Activated CD4-positive, alpha-beta T cell treated with anti-CD3 and anti-CD28 coated beads, Interleukin-2, amount 10 ng/mL, durations not matched to agents 24 days and 14 days (primary cell): ENCODE data around the gene PGBD5. TPM values are rescaled to one million over a fixed set of nuclear protein-coding genes. Genes with fewer than 3 reads are reported as not detected.

Experiments used
- DNase-seq: peaks from one replicate; pipeline ENCODE4 v3.0.0; 2022
- H3K27ac Mint-ChIP-seq: one replicate; pipeline ENCODE4 v1.8.0; 2022; ENCODE audit warnings: mild to moderate bottlenecking, mixed read lengths
- H3K27me3 Mint-ChIP-seq: one replicate; pipeline ENCODE4 v1.8.0; 2022; ENCODE audit warnings: mixed read lengths
- H3K36me3 Mint-ChIP-seq: one replicate; pipeline ENCODE4 v1.8.0; 2022; ENCODE audit warnings: low read depth, mild to moderate bottlenecking, mixed read lengths
- H3K4me1 Mint-ChIP-seq: one replicate; pipeline ENCODE4 v1.8.0; 2021; ENCODE audit warnings: mixed read lengths
- H3K4me3 Mint-ChIP-seq: one replicate; pipeline ENCODE4 v1.8.0; 2022; ENCODE audit warnings: mild to moderate bottlenecking, moderate library complexity, mixed read lengths
- H3K9me3 Mint-ChIP-seq: one replicate; pipeline ENCODE4 v1.8.0; 2021; ENCODE audit warnings: mixed read lengths
- intact Hi-C: fragments of 100-400 bp; cut with micrococcal nuclease; formaldehyde crosslinking; loops from one replicate; pipeline ENCODE4 v1.15.1; 2023
- total RNA-seq: library from RNA; stranded (reverse); gene quantifications from 2 replicates; pipeline ENCODE4 v1.2.3, GENCODE V29; 2022

PGBD5 gene
- total RNA-seq, 1 donor from 2014 or later = 0.09 TPM

GRCh38 chr1:230354005-230354404, 72.1 kb downstream of the PGBD5 start:
- intact Hi-C loops = no loop called here
- H3K9me3 Mint-ChIP-seq = no peaks in the 10 kb centered on the region
- H3K27me3 Mint-ChIP-seq = peaks cover 5% of the 10 kb centered on the region
- no peak overlapping the region for H3K4me3 Mint-ChIP-seq
- H3K36me3 Mint-ChIP-seq = no peaks in the 10 kb centered on the region
- no peak for DNase-seq
- no peak overlapping the region for H3K27ac Mint-ChIP-seq
- H3K4me1 Mint-ChIP-seq = no peaks in the 10 kb centered on the region

- H3K27ac Mint-ChIP-seq = no peak overlapping the region
- DNase-seq = no peak
- H3K4me3 Mint-ChIP-seq = no peak overlapping the region
- intact Hi-C loops = no loop called here
- H3K36me3 Mint-ChIP-seq = no peaks in the 10 kb centered on the region
- H3K27me3 Mint-ChIP-seq = peaks cover 5% of the 10 kb centered on the region
- no peaks in the 10 kb centered on the region for H3K4me1 Mint-ChIP-seq
- no peaks in the 10 kb centered on the region for H3K9me3 Mint-ChIP-seq
Measured at GRCh38 chr1:230352537-230352936, 73.6 kb downstream of the PGBD5 start.

GRCh38 chr1:230351983-230352382, 74.1 kb downstream of the PGBD5 start:
- no peaks in the 10 kb centered on the region for H3K9me3 Mint-ChIP-seq
- H3K36me3 Mint-ChIP-seq = no peaks in the 10 kb centered on the region
- peaks cover 5% of the 10 kb centered on the region for H3K27me3 Mint-ChIP-seq
- H3K4me3 Mint-ChIP-seq = no peak overlapping the region
- no peak for DNase-seq
- no peaks in the 10 kb centered on the region for H3K4me1 Mint-ChIP-seq
- no peak overlapping the region for H3K27ac Mint-ChIP-seq
- intact Hi-C loops = no loop called here

- no peaks in the 10 kb centered on the region for H3K9me3 Mint-ChIP-seq
Measured at GRCh38 chr1:230351514-230351913, 74.6 kb downstream of the PGBD5 start.

GRCh38 chr1:230350208-230350921, 75.8 kb downstream of the PGBD5 start:
- no peak overlapping the region for H3K27ac Mint-ChIP-seq
- no peaks in the 10 kb centered on the region for H3K4me1 Mint-ChIP-seq
- no peaks in the 10 kb centered on the region for H3K9me3 Mint-ChIP-seq
- intact Hi-C loops = no loop called here
- no peak for DNase-seq
- H3K4me3 Mint-ChIP-seq = no peak overlapping the region
- peaks cover 5% of the 10 kb centered on the region for H3K27me3 Mint-ChIP-seq
- H3K36me3 Mint-ChIP-seq = no peaks in the 10 kb centered on the region

More at GRCh38 chr1:230351514-230351913, 74.6 kb downstream of the PGBD5 start:
- DNase-seq = no peak
- H3K4me1 Mint-ChIP-seq = no peaks in the 10 kb centered on the region
- H3K27me3 Mint-ChIP-seq = peaks cover 5% of the 10 kb centered on the region
- intact Hi-C loops = no loop called here
- H3K27ac Mint-ChIP-seq = no peak overlapping the region
- H3K36me3 Mint-ChIP-seq = no peaks in the 10 kb centered on the region
- no peak overlapping the region for H3K4me3 Mint-ChIP-seq

GRCh38 chr1:230349020-230349393, 77.1 kb downstream of the PGBD5 start:
- Mint-ChIP-seq H3K27me3 (peaks cover 5% of the 10 kb centered on the region), H3K9me3 (no peaks in the 10 kb centered on the region), H3K4me3 (no peak overlapping the region), H3K36me3 (no peaks in the 10 kb centered on the region), H3K4me1 (no peaks in the 10 kb centered on the region), H3K27ac (no peak overlapping the region)
- no peak for DNase-seq
- intact Hi-C loops = no loop called here

- Mint-ChIP-seq H3K36me3 (no peaks in the 10 kb centered on the region), H3K4me1 (no peaks in the 10 kb centered on the region), H3K27me3 (peaks cover 5% of the 10 kb centered on the region), H3K27ac (no peak overlapping the region), H3K4me3 (no peak overlapping the region), H3K9me3 (no peaks in the 10 kb centered on the region)
- DNase-seq = no peak
- intact Hi-C loops = no loop called here
Measured at GRCh38 chr1:230348386-230349019, 77.6 kb downstream of the PGBD5 start.

GRCh38 chr1:230347896-230348295, 78.2 kb downstream of the PGBD5 start:
- H3K27me3 Mint-ChIP-seq = peaks cover 5% of the 10 kb centered on the region
- DNase-seq = no peak
- intact Hi-C loops = no loop called here
- H3K4me3 Mint-ChIP-seq = no peak overlapping the region
- no peaks in the 10 kb centered on the region for H3K36me3 Mint-ChIP-seq
- H3K27ac Mint-ChIP-seq = no peak overlapping the region
- H3K9me3 Mint-ChIP-seq = no peaks in the 10 kb centered on the region
- no peaks in the 10 kb centered on the region for H3K4me1 Mint-ChIP-seq

- no peaks in the 10 kb centered on the region for H3K4me1 Mint-ChIP-seq
- H3K9me3 Mint-ChIP-seq = no peaks in the 10 kb centered on the region
- H3K27ac Mint-ChIP-seq = no peak overlapping the region
- intact Hi-C loops = no loop called here
- no peaks in the 10 kb centered on the region for H3K36me3 Mint-ChIP-seq
- DNase-seq = no peak
- H3K4me3 Mint-ChIP-seq = no peak overlapping the region
- peaks cover 15% of the 10 kb centered on the region for H3K27me3 Mint-ChIP-seq
Measured at GRCh38 chr1:230345139-230345885, 80.8 kb downstream of the PGBD5 start.

- H3K4me3 Mint-ChIP-seq = no peak overlapping the region
- no peak overlapping the region for H3K27ac Mint-ChIP-seq
- no peak for DNase-seq
- H3K36me3 Mint-ChIP-seq = no peaks in the 10 kb centered on the region
- H3K4me1 Mint-ChIP-seq = no peaks in the 10 kb centered on the region
- peaks cover 14% of the 10 kb centered on the region for H3K27me3 Mint-ChIP-seq
- H3K9me3 Mint-ChIP-seq = no peaks in the 10 kb centered on the region
- intact Hi-C loops = no loop called here
Measured at GRCh38 chr1:230342699-230343098, 83.4 kb downstream of the PGBD5 start.

GRCh38 chr1:230342019-230342418, 84.1 kb downstream of the PGBD5 start:
- no peaks in the 10 kb centered on the region for H3K4me1 Mint-ChIP-seq
- peaks cover 14% of the 10 kb centered on the region for H3K27me3 Mint-ChIP-seq
- DNase-seq = no peak
- H3K27ac Mint-ChIP-seq = no peak overlapping the region
- intact Hi-C loops = no loop called here
- H3K4me3 Mint-ChIP-seq = no peak overlapping the region
- H3K36me3 Mint-ChIP-seq = no peaks in the 10 kb centered on the region
- no peaks in the 10 kb centered on the region for H3K9me3 Mint-ChIP-seq

- no peak overlapping the region for H3K4me3 Mint-ChIP-seq
- intact Hi-C loops = no loop called here
- H3K9me3 Mint-ChIP-seq = no peaks in the 10 kb centered on the region
- peaks cover 14% of the 10 kb centered on the region for H3K27me3 Mint-ChIP-seq
- H3K36me3 Mint-ChIP-seq = no peaks in the 10 kb centered on the region
- H3K4me1 Mint-ChIP-seq = no peaks in the 10 kb centered on the region
- no peak overlapping the region for H3K27ac Mint-ChIP-seq
- no peak for DNase-seq
Measured at GRCh38 chr1:230341162-230341546, 85.0 kb downstream of the PGBD5 start.

GRCh38 chr1:230340526-230341161, 85.5 kb downstream of the PGBD5 start:
- H3K27me3 Mint-ChIP-seq = peaks cover 14% of the 10 kb centered on the region
- H3K4me1 Mint-ChIP-seq = no peaks in the 10 kb centered on the region
- intact Hi-C loops = no loop called here
- DNase-seq = no peak
- no peaks in the 10 kb centered on the region for H3K9me3 Mint-ChIP-seq
- H3K4me3 Mint-ChIP-seq = no peak overlapping the region
- no peak overlapping the region for H3K27ac Mint-ChIP-seq
- no peaks in the 10 kb centered on the region for H3K36me3 Mint-ChIP-seq

- no peaks in the 10 kb centered on the region for H3K9me3 Mint-ChIP-seq
- intact Hi-C loops = no loop called here
- H3K4me1 Mint-ChIP-seq = no peaks in the 10 kb centered on the region
- H3K27me3 Mint-ChIP-seq = peaks cover 12% of the 10 kb centered on the region
- H3K4me3 Mint-ChIP-seq = no peak overlapping the region
- no peak overlapping the region for H3K27ac Mint-ChIP-seq
- DNase-seq = no peak
- no peaks in the 10 kb centered on the region for H3K36me3 Mint-ChIP-seq
Measured at GRCh38 chr1:230339033-230339432, 87.1 kb downstream of the PGBD5 start.
